Measurements from ENCODE around the gene SLC35E1.

The SLC35E1 gene

DNA sequence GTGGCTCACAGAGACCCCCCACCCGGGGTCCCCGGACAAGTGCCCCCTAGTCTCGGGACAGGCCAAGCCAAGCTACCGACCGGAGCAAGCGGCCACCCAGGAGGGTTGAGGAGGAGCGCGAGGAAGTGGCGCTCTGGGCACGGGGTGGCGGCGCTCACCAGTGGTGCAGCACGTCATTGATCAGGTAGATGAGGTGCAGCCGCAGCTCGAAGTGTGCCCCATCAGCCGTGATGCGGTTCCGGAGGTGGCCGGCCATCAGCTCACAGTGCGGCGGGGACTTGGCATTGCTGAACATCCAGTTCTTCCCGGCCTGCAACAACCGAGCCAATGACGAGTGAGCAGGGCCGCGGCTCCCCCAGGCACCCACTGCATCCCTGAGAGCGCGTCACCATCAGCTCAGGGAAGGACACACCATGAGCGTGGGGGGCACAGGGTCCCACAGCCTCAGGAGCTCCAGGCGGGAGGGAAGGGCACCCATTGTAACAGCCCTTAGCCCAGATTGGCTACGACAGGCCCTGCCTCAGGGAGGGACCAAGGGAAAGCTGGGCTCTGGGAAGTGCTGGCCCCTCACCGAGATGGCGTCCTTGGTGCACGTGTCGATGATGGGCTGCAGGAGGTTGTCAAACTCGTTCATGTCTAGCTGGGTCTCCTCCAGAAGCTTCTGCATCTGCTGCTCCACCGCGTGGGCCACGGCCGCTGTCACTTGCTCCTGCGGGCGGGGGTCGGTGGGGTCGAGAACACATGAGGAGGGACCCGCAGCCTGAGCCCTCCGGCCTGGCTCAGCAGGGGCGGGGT is 39.6 kb downstream of the SLC35E1 start:
- Histone ChIP-seq H4K20me1 (ENCODE audit: insufficient read depth, low read length) (peaks cover 79% of the 10 kb centered on the region), H3K27ac (ENCODE audit: low read length) (no peak overlapping the region), H3K4me1 (ENCODE audit: insufficient read depth, low read length) (peaks cover 6% of the 10 kb centered on the region; the same call in 1 of the 2 replicates), H3K79me2 (ENCODE audit: insufficient read depth, low read length) (peaks cover 43% of the 10 kb centered on the region), H3K9me3 (ENCODE audit: insufficient read depth, low read length, severe bottlenecking) (no peaks in the 10 kb centered on the region), H3K4me2 (ENCODE audit: insufficient read depth, low read length) (no peak overlapping the region), H3K27me3 (ENCODE audit: insufficient read depth, low read length, poor library complexity) (no peaks in the 10 kb centered on the region), H3K36me3 (ENCODE audit: insufficient read depth, low read length) (peaks cover 99% of the 10 kb centered on the region), H3K9ac (ENCODE audit: low read depth, low read length) (no peak overlapping the region), H2AFZ (ENCODE audit: low read depth, low read length) (no peak overlapping the region), H3K4me3 (ENCODE audit: low read depth in 1 of 2, low read length in 2 of 2) (no peak overlapping the region)
- DNase-seq, result no peak
- TF ChIP-seq EZH2 (IDR thresholded peaks at IDR 0.05; ENCODE audit: borderline replicate concordance, low read depth, low read length, severe bottlenecking), result no peak
- TF ChIP-seq, protein P1, sequence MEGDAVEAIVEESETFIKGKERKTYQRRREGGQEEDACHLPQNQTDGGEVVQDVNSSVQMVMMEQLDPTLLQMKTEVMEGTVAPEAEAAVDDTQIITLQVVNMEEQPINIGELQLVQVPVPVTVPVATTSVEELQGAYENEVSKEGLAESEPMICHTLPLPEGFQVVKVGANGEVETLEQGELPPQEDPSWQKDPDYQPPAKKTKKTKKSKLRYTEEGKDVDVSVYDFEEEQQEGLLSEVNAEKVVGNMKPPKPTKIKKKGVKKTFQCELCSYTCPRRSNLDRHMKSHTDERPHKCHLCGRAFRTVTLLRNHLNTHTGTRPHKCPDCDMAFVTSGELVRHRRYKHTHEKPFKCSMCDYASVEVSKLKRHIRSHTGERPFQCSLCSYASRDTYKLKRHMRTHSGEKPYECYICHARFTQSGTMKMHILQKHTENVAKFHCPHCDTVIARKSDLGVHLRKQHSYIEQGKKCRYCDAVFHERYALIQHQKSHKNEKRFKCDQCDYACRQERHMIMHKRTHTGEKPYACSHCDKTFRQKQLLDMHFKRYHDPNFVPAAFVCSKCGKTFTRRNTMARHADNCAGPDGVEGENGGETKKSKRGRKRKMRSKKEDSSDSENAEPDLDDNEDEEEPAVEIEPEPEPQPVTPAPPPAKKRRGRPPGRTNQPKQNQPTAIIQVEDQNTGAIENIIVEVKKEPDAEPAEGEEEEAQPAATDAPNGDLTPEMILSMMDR (IDR thresholded peaks at IDR 0.05; ENCODE audit: borderline replicate concordance, extremely low read depth, low read length, poor library complexity, severe bottlenecking), result no peak
- no peak for ATAC-seq (ENCODE audit: insufficient read depth, low read depth)

DNA sequence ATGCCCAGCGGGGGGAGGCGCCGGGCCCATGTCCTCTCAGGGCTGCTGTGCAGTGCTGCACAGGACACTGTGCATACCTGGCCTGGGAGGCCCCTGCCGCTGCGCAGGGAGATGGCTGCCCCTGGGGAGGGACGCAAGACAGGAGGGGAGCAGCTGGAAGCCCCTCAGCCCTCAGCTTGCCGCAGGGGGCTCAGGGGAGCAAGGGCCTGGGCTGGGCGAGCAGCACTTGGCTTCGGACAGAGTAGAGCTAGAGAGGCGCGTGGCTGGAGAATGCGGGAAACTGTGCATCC is 40.9 kb downstream of the SLC35E1 start:
- Histone ChIP-seq H3K9ac (ENCODE audit: low read depth, low read length) (no peak overlapping the region), H3K4me1 (ENCODE audit: insufficient read depth, low read length) (no peaks in the 10 kb centered on the region), H3K4me3 (ENCODE audit: low read depth in 1 of 2, low read length in 2 of 2) (no peak overlapping the region), H3K27me3 (ENCODE audit: insufficient read depth, low read length, poor library complexity) (no peaks in the 10 kb centered on the region), H3K4me2 (ENCODE audit: insufficient read depth, low read length) (no peak overlapping the region), H2AFZ (ENCODE audit: low read depth, low read length) (no peak overlapping the region), H3K9me3 (ENCODE audit: insufficient read depth, low read length, severe bottlenecking) (no peaks in the 10 kb centered on the region), H3K79me2 (ENCODE audit: insufficient read depth, low read length) (peaks cover 37% of the 10 kb centered on the region), H3K36me3 (ENCODE audit: insufficient read depth, low read length) (peaks cover 100% of the 10 kb centered on the region), H4K20me1 (ENCODE audit: insufficient read depth, low read length) (peaks cover 78% of the 10 kb centered on the region), H3K27ac (ENCODE audit: low read length) (no peak overlapping the region)
- TF ChIP-seq, protein P1 (IDR thresholded peaks at IDR 0.05; ENCODE audit: borderline replicate concordance, extremely low read depth, low read length, poor library complexity, severe bottlenecking), result no peak
- TF ChIP-seq EZH2 (IDR thresholded peaks at IDR 0.05; ENCODE audit: borderline replicate concordance, low read depth, low read length, severe bottlenecking), result no peak
- DNase-seq, result no peak
- ATAC-seq (ENCODE audit: insufficient read depth, low read depth), result no peak

DNA sequence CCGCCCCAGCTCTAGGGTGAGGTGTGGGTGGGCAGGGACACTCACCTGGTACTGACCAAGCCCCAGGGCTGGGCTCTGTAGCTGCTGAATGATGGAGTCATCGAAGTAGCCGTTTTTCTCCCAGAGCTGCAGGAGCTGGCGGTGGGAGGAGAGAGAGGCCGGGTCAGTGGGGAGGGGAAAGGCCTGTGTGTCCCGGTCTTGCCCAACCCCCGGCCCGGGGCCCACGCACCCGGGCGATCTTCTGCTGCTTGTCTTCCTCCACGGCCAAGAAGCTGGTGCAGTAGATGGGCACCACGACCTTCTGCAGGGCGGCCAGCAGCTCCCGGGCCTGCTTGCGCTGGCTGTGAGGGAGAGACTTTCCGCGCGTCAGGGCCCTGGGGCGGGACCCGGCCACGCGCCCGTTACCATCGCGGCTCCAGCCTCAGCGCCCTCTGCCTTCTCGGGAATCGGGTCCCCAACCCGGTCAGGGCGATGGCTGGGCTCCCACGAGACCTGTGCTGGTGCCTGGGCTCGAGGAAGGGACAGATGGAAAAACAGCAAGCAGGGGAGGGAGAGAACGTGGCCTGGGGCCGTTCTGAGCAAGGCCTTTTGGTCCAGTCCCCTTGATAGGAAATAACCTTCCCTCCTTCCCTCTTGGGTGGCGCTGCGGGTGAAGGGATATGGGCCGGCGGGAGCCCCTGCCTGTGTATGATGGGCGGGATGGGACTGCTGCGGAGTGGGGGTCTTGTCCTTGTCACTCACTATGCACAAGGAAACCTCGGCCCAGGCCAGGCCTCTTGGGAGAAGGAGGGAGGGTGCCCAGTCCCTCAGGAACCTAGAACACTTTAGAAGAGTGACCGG is 41.5 kb downstream of the SLC35E1 start:
- Histone ChIP-seq H3K4me3 (ENCODE audit: low read depth in 1 of 2, low read length in 2 of 2) (no peak overlapping the region), H3K9me3 (ENCODE audit: insufficient read depth, low read length, severe bottlenecking) (no peaks in the 10 kb centered on the region), H3K36me3 (ENCODE audit: insufficient read depth, low read length) (peaks cover 100% of the 10 kb centered on the region), H3K27ac (ENCODE audit: low read length) (no peak overlapping the region), H4K20me1 (ENCODE audit: insufficient read depth, low read length) (peaks cover 78% of the 10 kb centered on the region), H3K9ac (ENCODE audit: low read depth, low read length) (no peak overlapping the region), H2AFZ (ENCODE audit: low read depth, low read length) (no peak overlapping the region), H3K4me2 (ENCODE audit: insufficient read depth, low read length) (no peak overlapping the region), H3K4me1 (ENCODE audit: insufficient read depth, low read length) (no peaks in the 10 kb centered on the region), H3K79me2 (ENCODE audit: insufficient read depth, low read length) (peaks cover 32% of the 10 kb centered on the region), H3K27me3 (ENCODE audit: insufficient read depth, low read length, poor library complexity) (no peaks in the 10 kb centered on the region)
- TF ChIP-seq EZH2 (IDR thresholded peaks at IDR 0.05; ENCODE audit: borderline replicate concordance, low read depth, low read length, severe bottlenecking), result no peak
- TF ChIP-seq, protein P1 (IDR thresholded peaks at IDR 0.05; ENCODE audit: borderline replicate concordance, extremely low read depth, low read length, poor library complexity, severe bottlenecking), result no peak
- DNase-seq (no peak), ATAC-seq (ENCODE audit: insufficient read depth, low read depth) (no peak)

All from DND-41 (cell line).